Hippocampal formation (tissue), 2 donors: ENCODE results near the gene CADM2.

Source experiments
- DNase-seq, 2 donors: peaks; one replicate each; lab custom pipeline; 2025; lab: John Stamatoyannopoulos, UW

CADM2 gene

DNA sequence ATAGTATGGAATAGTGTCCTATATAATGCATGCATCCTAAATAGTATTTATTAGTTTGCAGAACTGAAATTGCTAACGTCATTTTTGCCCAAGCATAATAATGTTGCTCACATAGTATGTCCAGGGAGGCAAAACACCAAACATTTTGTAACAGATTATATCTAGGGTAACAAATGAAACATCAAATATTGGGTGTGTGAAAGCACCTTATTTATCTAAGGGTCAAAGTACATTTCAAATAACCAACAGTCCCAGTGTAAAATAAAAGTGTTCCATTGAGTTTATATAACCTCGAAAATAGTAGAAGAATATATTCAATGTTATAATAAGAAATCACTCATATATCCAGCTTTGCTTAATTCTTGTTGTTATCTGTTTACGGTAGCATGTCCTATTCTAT is 363.1 kb downstream of the CADM2 start:
- no peak for DNase-seq

DNA sequence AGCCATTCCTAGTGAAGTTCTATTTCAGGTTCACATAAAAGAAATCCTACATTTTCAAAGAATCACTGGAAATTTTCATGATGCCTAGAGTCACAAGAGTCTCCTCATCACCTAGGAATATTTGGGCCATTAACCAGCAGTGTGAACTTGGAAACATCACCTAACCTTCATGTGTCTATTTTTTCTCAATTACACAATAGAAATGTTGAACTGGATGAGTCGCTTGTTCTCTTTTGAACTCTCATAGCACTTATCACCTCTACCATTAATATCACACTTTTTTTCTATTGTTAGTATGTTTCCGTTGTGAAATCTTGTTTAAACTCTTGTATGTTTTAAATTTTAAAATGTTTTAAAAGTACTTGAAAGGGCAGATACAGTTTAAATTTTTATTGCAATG is 371.3 kb downstream of the CADM2 start:
- no peak for DNase-seq

DNA sequence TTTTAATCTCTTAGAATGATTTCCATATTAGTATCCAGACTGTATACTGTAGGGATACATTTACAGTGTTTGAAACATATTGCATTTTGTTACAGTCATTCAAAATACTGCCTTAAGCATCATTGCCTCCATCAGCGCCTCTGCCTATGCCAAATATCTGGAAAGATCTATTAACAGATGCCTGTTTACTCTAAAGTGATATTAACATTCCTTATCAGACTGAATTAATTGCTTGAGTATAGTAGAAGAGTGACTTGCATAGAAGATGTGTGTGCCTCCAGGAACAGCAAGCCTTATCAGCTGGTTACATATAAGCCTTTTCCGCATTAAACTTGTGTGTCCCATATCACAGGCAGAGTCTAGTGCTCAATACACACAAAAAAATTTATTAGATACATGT is 379.1 kb downstream of the CADM2 start:
- DNase-seq, result no peak

DNA sequence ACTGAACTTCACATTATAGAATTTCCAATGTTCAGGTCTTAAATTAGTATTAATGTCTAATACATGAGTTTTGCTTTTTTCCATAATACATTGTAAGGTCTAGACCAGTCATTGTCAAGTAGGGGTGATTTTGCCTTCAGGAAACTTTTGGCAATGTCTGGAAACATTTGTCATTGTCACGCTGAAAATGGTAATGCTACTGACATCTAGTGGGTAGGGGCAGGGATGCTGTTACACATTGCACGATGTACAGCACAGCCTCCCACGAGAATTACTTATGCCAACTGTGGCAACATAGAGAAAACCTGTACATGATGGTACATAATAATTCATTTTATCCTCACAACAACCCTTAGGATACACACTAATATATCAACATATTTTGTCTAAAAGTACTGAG is 384.1 kb downstream of the CADM2 start:
- DNase-seq, result peak; percentile 32 to 61

DNA sequence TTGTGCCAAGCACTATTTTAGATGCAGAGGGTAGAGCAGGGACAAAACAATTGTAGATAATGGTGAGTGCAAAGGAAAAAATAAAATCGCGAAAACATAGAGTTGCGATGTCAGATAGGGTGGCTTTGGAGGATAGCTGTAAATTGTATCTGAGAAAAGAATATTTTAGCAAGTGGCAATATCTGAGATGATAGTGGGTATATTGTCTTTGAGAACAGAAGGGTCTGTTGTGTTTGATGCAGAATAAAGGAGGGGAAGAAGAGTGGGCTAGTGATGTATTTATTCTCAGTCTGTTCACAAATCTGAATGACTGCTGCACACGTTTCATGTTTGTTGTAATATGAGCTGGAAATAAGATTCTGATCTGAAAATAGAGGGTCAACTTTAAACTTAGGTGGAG is 396.8 kb downstream of the CADM2 start:
- DNase-seq, result peak in 1 of 2 donors; percentile 71

DNA sequence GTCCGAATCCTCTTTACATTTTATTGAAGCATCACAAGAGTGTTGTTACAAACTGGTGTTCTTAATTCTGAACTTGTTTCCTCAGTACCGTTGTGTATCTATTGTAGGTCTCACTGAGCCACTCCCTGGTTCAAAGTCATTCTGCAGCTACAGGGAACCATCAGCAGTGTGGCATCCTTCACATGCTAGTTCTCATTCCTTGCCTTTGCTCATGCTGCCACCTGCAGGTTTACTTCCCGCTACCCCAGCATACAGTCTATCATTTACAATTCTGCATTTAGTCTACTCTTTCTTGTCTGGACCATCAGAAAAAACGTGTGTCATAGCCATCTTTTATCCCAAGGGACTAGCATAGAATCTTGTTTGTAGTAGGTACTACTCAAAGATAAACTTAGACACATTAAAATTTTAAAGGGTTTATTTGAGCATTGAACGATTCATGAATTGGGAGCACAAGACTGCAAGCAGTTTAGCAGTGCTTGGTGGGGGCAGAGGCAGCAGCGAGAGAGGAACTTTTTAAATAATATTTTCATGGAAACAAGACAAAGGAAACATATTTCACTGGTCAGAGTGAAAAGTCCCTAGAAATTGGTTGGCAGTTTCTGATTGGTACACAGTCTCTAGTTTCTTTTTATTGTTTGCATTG is 402.1 kb downstream of the CADM2 start:
- peak; percentile 65 to 84 for DNase-seq

DNA sequence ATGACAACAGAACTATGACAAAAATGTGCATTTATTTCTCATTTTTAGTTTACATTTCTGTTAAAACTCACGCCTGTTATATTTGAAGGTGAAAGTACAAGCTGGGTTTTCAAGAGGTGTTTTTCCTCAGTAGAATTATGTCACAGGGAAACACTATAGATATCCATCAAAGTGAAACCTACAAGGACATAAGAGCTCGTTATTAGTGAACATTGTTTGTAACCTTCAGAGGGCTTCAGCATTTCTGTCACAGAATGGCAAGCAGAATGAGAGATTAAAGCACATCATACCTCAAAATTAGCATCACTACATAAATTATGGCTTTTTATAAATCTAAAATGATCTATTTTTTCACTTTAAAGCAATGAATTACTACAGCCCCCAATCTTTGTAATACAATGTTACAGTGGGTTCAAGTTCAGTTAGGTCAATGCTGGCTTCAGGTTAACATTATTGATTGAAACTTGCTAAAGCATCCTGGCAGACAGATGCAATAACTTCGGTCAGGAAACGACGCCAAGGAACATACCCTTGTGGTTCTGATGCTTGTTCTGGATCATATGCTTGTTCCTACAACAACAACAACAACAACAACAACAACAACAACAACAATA is 405.6 kb downstream of the CADM2 start:
- DNase-seq, result no peak

DNA sequence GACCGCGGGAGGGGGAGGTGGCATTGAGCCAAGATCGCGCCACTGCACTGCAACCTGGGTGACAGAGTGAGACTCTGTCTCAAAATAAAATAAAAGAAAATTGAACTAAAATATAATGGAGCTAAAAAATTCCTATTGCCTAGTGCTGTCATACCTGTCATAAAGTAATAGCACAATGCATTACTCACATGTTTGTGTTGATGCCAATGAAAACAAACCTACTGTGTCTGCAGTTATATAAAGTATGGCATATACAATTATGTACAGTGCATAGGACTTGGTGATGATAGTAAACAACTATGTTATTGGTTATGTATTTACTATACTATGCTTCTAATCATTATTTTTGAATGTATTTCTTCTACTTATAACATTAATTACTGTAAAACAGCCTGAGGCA is 411.6 kb downstream of the CADM2 start:
- DNase-seq, result no peak

DNA sequence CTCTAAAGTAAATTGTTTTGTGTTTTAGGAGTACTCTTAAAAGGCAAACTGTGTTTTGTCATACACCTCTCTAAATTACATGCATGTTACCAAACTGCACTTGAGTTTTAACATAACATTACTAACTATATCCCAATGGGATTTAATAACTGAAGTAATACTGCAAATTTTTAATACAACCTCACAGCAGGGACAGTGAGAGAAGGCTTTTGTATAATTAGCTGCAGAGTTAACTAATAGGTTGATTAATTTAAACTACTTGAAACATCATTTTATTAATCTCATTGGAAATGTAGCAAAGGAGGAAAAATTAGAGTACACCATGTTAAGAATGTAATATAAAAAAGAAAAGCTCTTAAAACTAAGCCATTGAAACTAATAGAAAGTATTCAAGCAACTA is 417.3 kb downstream of the CADM2 start:
- DNase-seq, result no peak

DNA sequence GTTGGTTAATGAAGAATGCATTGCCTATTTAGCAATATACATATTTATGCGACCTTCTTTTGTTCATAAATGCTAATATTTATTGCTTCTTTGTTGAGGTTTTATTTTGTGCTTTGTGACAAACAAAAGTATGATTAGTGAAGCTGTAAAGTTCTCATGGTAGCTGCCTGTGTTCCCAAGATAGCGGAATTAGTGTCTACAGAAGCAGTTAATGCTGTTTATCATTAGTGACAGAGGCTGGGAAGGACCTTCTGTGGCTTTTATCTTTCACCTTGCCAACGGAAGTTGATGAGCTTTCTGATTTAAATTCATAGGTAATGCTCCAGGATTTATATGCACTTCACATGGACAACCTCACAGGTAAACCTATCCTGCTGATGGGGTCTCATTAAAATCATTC is 418.3 kb downstream of the CADM2 start:
- no peak for DNase-seq

DNA sequence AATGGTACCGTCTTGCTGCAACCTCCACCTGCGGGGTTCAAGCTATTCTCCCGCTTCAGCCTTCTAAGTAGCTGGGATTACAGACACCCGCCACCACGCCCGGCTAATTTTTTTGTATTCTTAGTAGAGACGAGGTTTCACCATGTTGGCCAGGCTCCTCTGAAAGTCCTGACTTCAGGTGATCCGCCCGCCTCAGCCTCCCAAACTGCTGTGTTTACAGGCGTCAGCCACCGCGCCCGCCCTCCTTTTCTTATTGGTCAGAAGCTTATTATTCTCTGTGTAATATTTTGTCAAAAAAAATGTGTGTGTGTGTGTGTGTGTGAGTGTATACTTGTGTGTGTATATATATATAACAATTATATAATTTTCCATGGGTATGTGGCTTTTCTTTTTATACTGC is 425.6 kb downstream of the CADM2 start:
- no peak for DNase-seq

DNA sequence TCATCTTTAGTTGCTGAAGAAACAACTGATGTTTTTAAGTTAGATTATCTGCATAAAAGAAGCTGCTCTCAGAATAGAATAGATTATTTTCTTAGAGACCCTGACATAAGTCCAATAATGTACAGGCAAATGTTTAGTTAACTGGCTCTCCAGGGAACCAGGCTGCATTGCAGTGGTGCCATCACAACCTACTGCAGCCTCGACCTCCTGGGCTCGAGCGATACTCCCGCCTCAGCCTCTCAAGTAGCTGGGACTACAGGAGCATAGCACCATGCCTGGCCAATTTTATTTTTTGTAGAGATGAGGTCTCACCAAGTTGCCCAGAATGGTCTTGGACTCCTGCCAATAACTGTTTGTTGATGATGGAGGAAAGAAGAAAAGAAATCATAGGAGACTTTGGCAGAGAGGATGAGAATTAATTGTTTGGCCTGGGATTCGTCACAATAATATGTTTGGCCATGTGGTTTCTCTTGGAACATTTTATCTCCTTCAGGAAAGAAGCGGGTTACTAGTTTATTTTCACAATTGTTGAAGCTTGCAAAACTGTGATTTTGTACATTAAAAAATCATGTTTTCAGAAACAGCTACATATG is 429.2 kb downstream of the CADM2 start:
- no peak for DNase-seq

DNA sequence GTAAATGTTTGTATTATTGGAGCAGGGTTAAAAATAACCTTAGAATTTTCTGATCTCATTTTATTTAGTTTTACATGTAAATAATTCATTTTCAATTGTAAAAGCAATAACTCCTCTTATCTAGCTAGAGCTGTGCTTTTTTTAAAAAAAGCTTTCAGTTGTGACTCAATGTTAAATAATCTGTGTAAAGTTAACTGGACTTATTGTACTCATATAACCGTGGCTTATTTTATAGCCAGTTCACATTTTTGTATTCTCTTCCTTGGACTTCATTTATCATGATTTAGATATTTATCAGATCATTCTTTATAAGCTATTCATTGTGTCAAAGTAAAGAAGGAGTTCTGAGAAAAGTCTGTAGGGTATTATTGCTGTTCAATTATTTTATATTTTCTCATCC is 435.6 kb downstream of the CADM2 start:
- DNase-seq, result no peak

DNA sequence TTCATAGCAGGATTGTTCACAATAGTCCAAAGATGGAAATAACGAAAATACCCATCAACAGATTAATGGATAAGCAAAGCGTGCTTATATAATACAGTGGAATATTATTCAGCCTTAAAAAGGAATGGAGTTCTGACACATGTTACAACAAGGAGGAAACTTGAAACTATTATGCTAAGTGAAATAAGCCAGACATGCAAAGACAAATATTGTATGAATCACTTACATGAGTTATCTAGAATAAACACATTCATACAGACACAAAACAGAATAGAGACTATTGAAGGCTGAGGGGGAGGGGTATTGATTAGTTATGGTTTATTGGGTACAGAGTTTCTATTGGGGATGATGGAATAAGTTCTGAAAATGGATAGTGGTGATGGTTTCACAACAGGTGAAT is 438.6 kb downstream of the CADM2 start:
- DNase-seq, result no peak

DNA sequence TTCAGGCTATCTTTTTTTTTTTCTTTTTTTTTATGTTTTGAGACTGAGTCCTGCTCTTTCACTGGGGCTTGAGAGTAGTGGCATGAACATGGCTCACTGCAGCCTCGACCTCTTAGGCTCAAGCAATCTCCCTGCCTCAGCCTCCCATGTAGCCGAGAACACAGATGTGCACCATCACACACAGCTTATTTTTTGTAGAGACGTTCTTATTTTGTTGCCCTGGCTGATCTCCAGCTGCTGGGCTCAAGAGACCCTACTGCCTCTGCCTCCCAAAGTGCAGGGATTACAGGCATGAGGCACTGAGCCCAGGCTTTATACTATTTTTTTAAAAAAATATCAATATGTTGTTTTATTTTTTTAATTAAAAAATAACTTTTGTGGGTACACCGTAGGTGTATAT is 467.3 kb downstream of the CADM2 start:
- DNase-seq, result no peak

DNA sequence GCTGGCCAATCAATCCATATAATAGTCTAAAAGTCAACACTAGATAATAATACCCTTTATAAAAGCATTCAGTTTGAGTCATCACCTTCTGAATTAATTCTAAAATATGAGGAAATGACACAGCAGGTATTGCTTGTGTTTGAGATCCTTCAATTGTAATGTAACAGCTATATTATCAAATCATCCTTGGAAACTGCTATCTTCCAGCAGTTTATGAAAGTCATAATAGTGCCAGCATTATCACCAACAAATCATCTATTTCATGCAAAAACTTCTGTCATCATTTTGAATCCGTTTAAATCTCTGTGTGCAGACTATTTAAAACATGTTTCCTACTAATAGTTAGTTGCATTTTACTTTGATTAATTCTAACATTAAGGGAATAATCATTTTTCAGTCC is 468.7 kb downstream of the CADM2 start:
- DNase-seq, result no peak

DNA sequence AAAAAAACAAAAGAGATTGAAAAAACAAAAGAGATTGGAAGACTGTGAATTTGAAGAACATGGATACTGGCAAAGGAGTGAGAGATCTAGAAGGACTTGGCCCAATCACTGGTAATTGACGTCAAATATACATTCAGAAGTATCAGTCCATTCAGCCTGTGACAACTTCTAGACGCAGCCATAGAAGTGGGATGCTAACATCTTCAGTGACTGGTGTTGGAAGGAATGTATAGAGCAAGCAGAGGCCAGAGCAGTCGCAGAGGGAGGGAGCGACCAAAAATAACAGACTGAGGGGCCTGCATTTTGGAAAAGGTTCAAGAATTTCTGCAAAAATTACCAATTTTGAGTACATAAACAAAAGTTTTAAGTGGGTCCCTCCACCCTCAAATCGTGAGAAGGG is 473.3 kb downstream of the CADM2 start:
- no peak for DNase-seq

DNA sequence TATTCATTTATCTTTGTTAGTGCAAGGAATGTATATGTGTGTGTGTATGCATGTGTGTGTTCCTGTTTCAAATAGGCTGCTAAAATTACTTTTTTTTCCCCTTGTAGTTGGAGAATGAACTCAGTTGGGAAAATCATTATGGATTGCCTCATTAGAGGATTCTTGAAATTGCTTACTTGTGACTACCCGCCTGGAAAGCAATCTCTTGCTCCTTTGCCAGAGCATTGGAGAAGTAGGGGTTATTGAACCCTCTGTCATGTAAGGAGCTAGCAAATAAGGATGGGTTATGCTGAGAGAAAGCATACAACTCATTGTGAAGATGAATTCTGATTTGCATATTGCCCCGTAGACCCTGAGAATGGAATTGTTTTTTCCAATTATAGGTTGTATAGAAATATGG is 474.5 kb downstream of the CADM2 start:
- DNase-seq, result no peak

DNA sequence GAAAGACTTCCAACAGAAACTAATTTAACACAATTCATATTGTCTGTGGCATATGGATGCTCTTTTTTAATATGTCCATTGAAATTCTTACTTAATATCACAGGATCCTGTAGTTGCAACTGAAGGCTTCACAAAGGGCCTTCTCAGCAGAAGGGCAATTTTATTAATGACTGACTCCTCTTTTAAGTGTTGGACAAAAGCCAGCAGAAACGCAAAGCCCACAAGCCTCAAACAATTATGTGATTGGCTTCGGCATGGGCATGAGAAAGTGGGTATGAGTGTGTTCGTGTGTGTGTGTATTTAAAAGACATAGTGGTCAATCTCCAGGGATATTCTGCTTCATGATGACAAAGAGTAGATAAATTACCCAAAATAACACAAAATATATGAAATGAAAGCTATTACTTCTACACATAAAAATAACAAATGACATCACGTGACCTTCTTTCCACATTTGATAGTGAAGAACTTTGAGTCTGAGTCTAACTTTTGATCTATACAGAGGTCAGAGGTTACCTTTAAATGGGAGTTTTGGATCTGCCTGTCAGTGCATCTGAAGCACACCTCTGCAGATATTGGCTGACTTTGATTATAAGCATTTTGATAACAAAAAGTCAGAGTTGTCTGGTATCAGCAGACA is 496.9 kb downstream of the CADM2 start:
- DNase-seq, result no peak

DNA sequence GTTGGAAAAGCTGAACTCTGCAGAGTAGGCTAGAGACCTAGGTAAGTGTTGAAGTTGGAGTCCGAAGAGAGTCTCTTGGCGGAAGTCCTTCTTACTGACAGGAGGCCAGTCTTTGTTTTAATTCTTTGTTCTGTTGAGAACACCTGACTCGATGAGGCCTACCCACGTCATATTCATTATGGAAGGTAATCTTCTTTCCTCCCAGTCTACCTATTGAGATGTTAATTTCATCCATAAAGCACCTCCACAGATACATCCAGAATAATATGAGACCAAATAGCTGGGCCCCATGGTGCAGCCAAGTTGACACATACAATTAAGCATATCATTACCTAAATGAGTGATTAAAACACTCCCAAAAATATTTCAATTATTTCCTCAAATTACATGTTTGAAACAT is 515.5 kb downstream of the CADM2 start:
- no peak for DNase-seq

DNA sequence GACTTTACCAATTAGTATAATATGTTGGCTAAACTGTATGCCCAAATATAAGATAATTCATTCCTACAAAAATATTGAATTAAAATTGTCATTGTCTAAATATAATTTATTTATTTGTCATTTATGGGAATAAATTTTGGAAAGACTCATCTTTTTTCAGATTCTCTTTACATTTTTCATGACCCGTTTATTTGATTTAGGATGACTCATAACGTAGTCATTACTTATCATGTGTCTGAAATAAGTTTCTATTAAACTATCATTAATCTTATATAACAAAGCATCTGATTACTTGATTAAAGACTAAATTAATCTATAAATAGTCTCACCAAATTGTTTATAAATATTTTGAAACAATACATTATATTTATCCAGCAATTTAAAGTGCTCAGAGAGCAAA is 516.6 kb downstream of the CADM2 start:
- no peak for DNase-seq

DNA sequence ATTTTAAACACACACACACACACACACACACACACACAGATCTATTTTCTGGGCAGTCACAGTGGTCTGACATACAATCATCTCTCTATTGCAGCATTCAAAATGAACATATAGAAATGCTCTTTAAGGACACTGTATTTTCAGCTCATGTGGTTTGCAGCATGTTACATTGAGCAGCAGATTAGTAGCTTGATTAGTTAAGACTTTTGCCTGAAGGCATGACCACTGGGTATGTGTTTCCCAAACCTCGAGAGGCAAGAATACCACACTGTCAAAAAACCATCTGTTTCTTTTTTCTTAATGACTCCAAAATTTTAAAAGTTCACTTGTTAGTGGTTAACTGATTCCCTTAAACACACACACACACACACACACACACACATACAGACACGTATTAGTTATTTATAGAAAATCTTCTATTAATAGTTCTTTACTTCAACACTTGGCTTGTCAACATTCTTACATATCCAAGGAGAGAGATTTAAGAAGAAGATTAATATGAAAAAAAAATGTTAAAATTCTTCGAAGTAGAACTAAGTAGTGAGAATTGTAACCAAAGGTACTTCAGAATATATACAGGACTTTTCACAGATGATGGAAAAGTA is 518.2 kb downstream of the CADM2 start:
- no peak for DNase-seq
